HL-60 (cell line): Measurements from ENCODE around the gene SPNS3.

ENCODE experiments used
- DNase-seq, 2 experiments: peaks; one replicate each; pipeline ENCODE4 v3.0.0-alpha.2; 2010 to 2020; ENCODE audit warnings: low read depth in 1 of 2, low spot score in 1 of 2
- H3K27ac ChIP-seq: fragments of 250-450 bp; sonication (Bioruptor Pico); replicated peaks from 2 replicates; pipeline ENCODE4 v1.5.1; 2020; ENCODE audit warnings: mild to moderate bottlenecking, moderate library complexity
- H3K27me3 ChIP-seq: fragments of 250-450 bp; sonication (Bioruptor Pico); 2 replicates; pipeline ENCODE4 v1.5.1; 2021; ENCODE audit warnings: mild to moderate bottlenecking, moderate library complexity; ENCODE audit not compliant: insufficient read depth, poor library complexity, severe bottlenecking
- H3K4me3 ChIP-seq: replicated peaks from 2 replicates; pipeline ENCODE4 v1.5.1; 2011; ENCODE audit warnings: mild to moderate bottlenecking, control low read depth, low read length; ENCODE audit not compliant: insufficient read depth
- CTCF ChIP-seq: IDR thresholded peaks from one replicate; pipeline ENCODE4 v1.5.1; 2011; ENCODE audit warnings: low read length, control low read depth, inconsistent platforms; ENCODE audit not compliant: insufficient read depth
- GABPA ChIP-seq: IDR thresholded peaks from 2 replicates; pipeline ENCODE4 v1.6.1; 2012; ENCODE audit warnings: low read depth
- POLR2AphosphoS5 ChIP-seq: IDR thresholded peaks from 2 replicates; pipeline ENCODE4 v1.6.1; 2012; ENCODE audit warnings: low read depth
- REST ChIP-seq: IDR thresholded peaks from 2 replicates; pipeline ENCODE4 v1.6.1; 2012; ENCODE audit warnings: low read depth; ENCODE audit not compliant: insufficient replicate concordance
- SPI1 ChIP-seq: IDR thresholded peaks from 2 replicates; pipeline ENCODE4 v1.6.1; 2012; ENCODE audit warnings: low read depth, mild to moderate bottlenecking, borderline replicate concordance

Gene SPNS3

GRCh38 chr17:4445731-4446130 lies 12.0 kb downstream of the SPNS3 start:
- Histone ChIP-seq H3K27ac (no peak overlapping the region), H3K27me3 (no peaks in the 10 kb centered on the region), H3K4me3 (no peak overlapping the region)
- DNase-seq, result no peak
- TF ChIP-seq GABPA (no peak), CTCF (no peak), SPI1 (no peak), POLR2AphosphoS5 (no peak), REST (no peak)

- Histone ChIP-seq H3K4me3 (no peak overlapping the region), H3K27ac (no peak overlapping the region), H3K27me3 (no peaks in the 10 kb centered on the region)
- TF ChIP-seq GABPA, result no peak
- no peak for TF ChIP-seq POLR2AphosphoS5
- no peak for DNase-seq
Observed at GRCh38 chr17:4446326-4447071, 12.8 kb downstream of the SPNS3 start.

GRCh38 chr17:4448197-4448980 lies 14.6 kb downstream of the SPNS3 start:
- Histone ChIP-seq H3K27ac (no peak overlapping the region), H3K27me3 (no peaks in the 10 kb centered on the region), H3K4me3 (no peak overlapping the region)
- TF ChIP-seq SPI1 (no peak), REST (no peak), CTCF (no peak), POLR2AphosphoS5 (no peak), GABPA (no peak)
- DNase-seq, result no peak

GRCh38 chr17:4449736-4450135 lies 16.0 kb downstream of the SPNS3 start:
- no peak for DNase-seq
- no peak overlapping the region for H3K4me3 ChIP-seq
- no peaks in the 10 kb centered on the region for H3K27me3 ChIP-seq
- TF ChIP-seq POLR2AphosphoS5 (no peak), GABPA (no peak), REST (no peak), CTCF (no peak)
- no peak overlapping the region for H3K27ac ChIP-seq
